ENCODE measurements around the gene PTTG2. TPM values are rescaled to one million over a fixed set of nuclear protein-coding genes. Genes with fewer than 3 reads are reported as not detected.
"Not testable (repeated sequence)": the region's sequence is repeated elsewhere in the genome, so short reads cannot be mapped to it uniquely, and the experiment has no call there.

Gene PTTG2
- not detected for total RNA-seq

GRCh38 chr4:37960098-37960497, at the start of gene PTTG2:
PTTG2 (plus strand) TSS chr4:37960398; CDS start chr4:37960435, 37 bp downstream.
- DNase-seq = no peak

GRCh38 chr4:37914539-37914938, 45.7 kb upstream of the PTTG2 start:
- no peak for DNase-seq

- DNase-seq = no peak
These were observed 42.8 kb upstream of the PTTG2 start for GRCh38 chr4:37917388-37917787.

GRCh38 chr4:37918653-37919052, 41.5 kb upstream of the PTTG2 start:
- DNase-seq = no peak

GRCh38 chr4:37922328-37922727, 37.9 kb upstream of the PTTG2 start:
- DNase-seq = no peak

GRCh38 chr4:37923089-37923488, 37.1 kb upstream of the PTTG2 start:
- not testable (repeated sequence) for DNase-seq

GRCh38 chr4:37924946-37925345, 35.3 kb upstream of the PTTG2 start:
- no peak for DNase-seq

GRCh38 chr4:37927434-37927833, 32.8 kb upstream of the PTTG2 start:
- no peak for DNase-seq

- DNase-seq = no peak
These were observed 31.5 kb upstream of the PTTG2 start for GRCh38 chr4:37928426-37929416.

GRCh38 chr4:37934096-37934495, 26.1 kb upstream of the PTTG2 start:
- no peak for DNase-seq

- no peak for DNase-seq
These were observed 25.6 kb upstream of the PTTG2 start for GRCh38 chr4:37934609-37935008.

GRCh38 chr4:37935026-37935425, 25.2 kb upstream of the PTTG2 start:
- no peak for DNase-seq

- DNase-seq = no peak
These were observed 23.2 kb upstream of the PTTG2 start for GRCh38 chr4:37936889-37937498.

- DNase-seq = no peak
These were observed 22.0 kb upstream of the PTTG2 start for GRCh38 chr4:37938208-37938607.

- DNase-seq = no peak
These were observed 13.6 kb upstream of the PTTG2 start for GRCh38 chr4:37946503-37947179.

GRCh38 chr4:37948542-37948941, 11.7 kb upstream of the PTTG2 start:
- no peak for DNase-seq

GRCh38 chr4:37949636-37950426, 10.4 kb upstream of the PTTG2 start:
- no peak for DNase-seq

- no peak for DNase-seq
These were observed 8.5 kb upstream of the PTTG2 start for GRCh38 chr4:37951461-37952352.

GRCh38 chr4:37953156-37953555, 7.0 kb upstream of the PTTG2 start:
- DNase-seq = no peak

- DNase-seq = no peak
These were observed 6.4 kb upstream of the PTTG2 start for GRCh38 chr4:37953620-37954293.

- DNase-seq = no peak
These were observed 3.3 kb upstream of the PTTG2 start for GRCh38 chr4:37956941-37957340.
